Endothelial cell of umbilical vein (primary cell): Measurements from ENCODE around the gene TECRL. TPM values are rescaled to one million over a fixed set of nuclear protein-coding genes. Genes with fewer than 3 reads are reported as not detected.

Source experiments
- BruUV-seq: library from RNA; stranded (reverse); fragments of 400-500 nt; replicated peaks from 2 replicates; lab custom pipeline; 2021; lab: Mats Ljungman, UMichigan
- CTCF ChIA-PET: fragments of 300-600, 350-600 bp; sonication (Branson Sonifier 250); formaldehyde crosslinking; loops from one replicate; lab custom pipeline; 2021; ENCODE audit warnings: antibody characterized with exemption, inconsistent platforms; lab: Charles Lee
- POLR2A ChIA-PET: fragments of 300-600, 350-600 bp; sonication (Branson Sonifier 250); formaldehyde crosslinking; loops from one replicate; lab custom pipeline; 2021; ENCODE audit warnings: antibody characterized with exemption, inconsistent platforms; lab: Charles Lee
- DNase-seq: peaks from one replicate; pipeline ENCODE4 v3.0.0-alpha.2; 2011; ENCODE audit warnings: low read depth, low spot score
- FAIRE-seq: peaks from 2 replicates; lab custom pipeline; 2011; peaks lifted over from hg19 to GRCh38; lab: Jason Lieb, UNC
- H2AFZ ChIP-seq: 2 replicates; pipeline ENCODE4 v1.6.0; 2012; ENCODE audit warnings: low read depth, low read length, control low read depth, inconsistent platforms
- H3K27ac ChIP-seq: 2 replicates; pipeline ENCODE4 v1.5.1; 2011; ENCODE audit warnings: low read depth, mild to moderate bottlenecking, control low read depth, low read length, moderate library complexity; ENCODE audit not compliant: insufficient read depth
- H3K27me3 ChIP-seq, 2 experiments: 2 replicates each; pipeline versions ENCODE4 v1.6.0 to v1.6.1; 2011; ENCODE audit warnings: low read length in 2 of 2, mixed read lengths in 1 of 2; ENCODE audit not compliant: control insufficient read depth in 2 of 2, insufficient read depth in 2 of 2
- H3K36me3 ChIP-seq, 2 experiments: 2 replicates in 1 of 2; 3 replicates in 1 of 2; pipeline ENCODE4 v1.5.1; 2011; ENCODE audit warnings: low read length in 2 of 2, mild to moderate bottlenecking in 1 of 2, moderate library complexity in 1 of 2; ENCODE audit not compliant: control insufficient read depth in 2 of 2, insufficient read depth in 2 of 2; ENCODE audit errors: extremely low read depth in 1 of 2
- H3K4me1 ChIP-seq: 3 replicates; pipeline ENCODE4 v1.5.1; 2011; ENCODE audit warnings: mild to moderate bottlenecking, low read length; ENCODE audit not compliant: control insufficient read depth, insufficient read depth; ENCODE audit errors: extremely low read depth
- H3K4me2 ChIP-seq: 2 replicates; pipeline ENCODE4 v1.6.1; 2011; ENCODE audit warnings: low read length, control low read depth, mixed read lengths; ENCODE audit not compliant: insufficient read depth
- H3K4me3 ChIP-seq, 3 experiments: fragments of 200-600 bp in 1 of 3; sonication (generic), shearing (Covaris generic) in 1 of 3; replicated peaks in 1 of 3; 2 replicates each; pipeline ENCODE4 v1.5.1; 2011 to 2016; ENCODE audit warnings: control low read depth in 3 of 3, low read length in 3 of 3, mild to moderate bottlenecking in 2 of 3, inconsistent platforms in 1 of 3, low read depth in 1 of 3, moderate library complexity in 1 of 3; ENCODE audit not compliant: insufficient read depth in 1 of 3
- H3K79me2 ChIP-seq: 2 replicates; pipeline ENCODE4 v1.6.0; 2012; ENCODE audit warnings: low read length, inconsistent platforms; ENCODE audit not compliant: control insufficient read depth, insufficient read depth
- H3K9ac ChIP-seq: replicated peaks from 2 replicates; pipeline ENCODE3; 2011; ENCODE audit warnings: low read length, control low read depth; ENCODE audit not compliant: insufficient read depth; ENCODE audit errors: extremely low read depth
- H3K9me1 ChIP-seq: replicated peaks from 3 replicates; pipeline ENCODE4 v1.6.0; 2011; ENCODE audit warnings: mild to moderate bottlenecking, low read length; ENCODE audit not compliant: control insufficient read depth, insufficient read depth; ENCODE audit errors: extremely low read depth
- H3K9me3 ChIP-seq: replicated peaks from 2 replicates; pipeline ENCODE4 v1.5.1; 2012; ENCODE audit warnings: low read length, inconsistent platforms; ENCODE audit not compliant: control insufficient read depth, insufficient read depth
- H4K20me1 ChIP-seq: replicated peaks from 2 replicates; pipeline ENCODE3; 2011; ENCODE audit warnings: mild to moderate bottlenecking, low read length; ENCODE audit not compliant: control insufficient read depth, insufficient read depth; ENCODE audit errors: extremely low read depth
- EZH2 ChIP-seq: IDR thresholded peaks from 2 replicates; pipeline ENCODE4 v1.6.1; 2012; ENCODE audit warnings: borderline replicate concordance, low read depth, mild to moderate bottlenecking, moderate library complexity, low read length, inconsistent platforms; ENCODE audit not compliant: severe bottlenecking
- FOS ChIP-seq: IDR thresholded peaks from 2 replicates; pipeline ENCODE4 v1.6.1; 2011; ENCODE audit warnings: mild to moderate bottlenecking, low read length, moderate library complexity, borderline replicate concordance; ENCODE audit not compliant: insufficient read depth
- GATA2 ChIP-seq: IDR thresholded peaks from 2 replicates; pipeline ENCODE4 v1.7.0; 2011; ENCODE audit warnings: low read depth, mild to moderate bottlenecking, moderate library complexity, mixed read lengths, low read length; ENCODE audit not compliant: insufficient read length, insufficient read depth
- JUN ChIP-seq: IDR thresholded peaks from 2 replicates; pipeline ENCODE4 v1.6.1; 2011; ENCODE audit warnings: borderline replicate concordance, low read depth; ENCODE audit not compliant: insufficient read length, insufficient read depth
- MYC ChIP-seq: IDR thresholded peaks from one replicate; pipeline ENCODE4 v1.6.1; 2011; ENCODE audit warnings: mild to moderate bottlenecking, low read depth, low read length
- POLR2A ChIP-seq: IDR thresholded peaks from 2 replicates; pipeline ENCODE4 v1.6.1; 2012; ENCODE audit warnings: low read depth, mild to moderate bottlenecking, control low read depth, low read length
- POLR2AphosphoS5 ChIP-seq: IDR thresholded peaks from 2 replicates; pipeline ENCODE4 v1.6.1; 2012; ENCODE audit warnings: low read depth, mild to moderate bottlenecking, control low read depth, low read length, moderate library complexity; ENCODE audit not compliant: insufficient read depth
- dilution Hi-C: fragments of 300-500 bp; cut with MboI; formaldehyde crosslinking; loops from one replicate; pipeline ENCODE4 v1.15.0; 2019; ENCODE audit warnings: low sequenced_read_pairs; ENCODE audit not compliant: extremely low pct_ligation_motif_present
- intact Hi-C: fragments of 100-400 bp; cut with micrococcal nuclease; formaldehyde crosslinking; loops from one replicate; pipeline ENCODE4 v1.10.0; 2022
- polyA plus RNA-seq, 4 experiments: library from polyadenylated mRNA; depleted of rRNA in 3 of 4; stranded (reverse) in 3 of 4; unstranded in 1 of 4; fragments of >200 nt; gene quantifications; 2 replicates each; pipeline versions ENCODE4 v1.2.1 to v1.2.3, GENCODE V29; 2011 to 2012; ENCODE audit warnings: missing spikeins in 1 of 4
- total RNA-seq: library from RNA; stranded (reverse); gene quantifications from 2 replicates; pipeline ENCODE4 v1.2.3, GENCODE V29; 2021
- TF ChIP-seq, protein P1 (sequence below), 2 donors: IDR thresholded peaks; 1 replicate in 1 of 2; 2 replicates in 1 of 2; pipeline ENCODE4 v1.5.1; 2011; ENCODE audit warnings: low read length in 2 of 2, mild to moderate bottlenecking in 2 of 2, moderate library complexity in 2 of 2, control low read depth in 1 of 2, inconsistent platforms in 1 of 2, low read depth in 1 of 2; ENCODE audit not compliant: insufficient read depth in 1 of 2; ENCODE audit errors: extremely low read depth in 1 of 2
- TF ChIP-seq, protein P2 (sequence below): IDR thresholded peaks from 2 replicates; pipeline ENCODE4 v1.6.1; 2011; ENCODE audit not compliant: insufficient read depth, insufficient read length

Gene TECRL
- total and polyA plus RNA-seq, 2 donors (not counting 3 experiments of a cell fraction or from before 2014, with no cell fraction given): not detected

DNA sequence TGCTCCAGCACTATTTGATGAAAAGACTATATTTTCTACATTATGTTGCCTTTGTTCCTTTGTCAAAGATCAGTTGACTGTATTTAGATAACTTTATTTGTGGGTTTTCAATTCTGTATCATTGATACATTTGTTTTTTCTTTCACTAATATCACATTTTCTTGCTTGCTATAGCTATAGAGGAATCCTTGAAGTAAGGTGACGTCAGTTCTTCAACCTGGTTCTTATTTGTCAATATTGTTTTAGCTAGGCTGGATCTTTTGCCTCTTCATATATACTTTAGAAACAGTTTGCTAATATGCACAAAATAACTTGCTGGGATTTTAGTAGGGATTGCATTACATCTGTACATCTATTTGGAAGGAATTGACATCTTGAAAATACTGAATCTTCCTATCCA is 21.0 kb downstream of the TECRL start:
- FAIRE-seq: no peak

DNA sequence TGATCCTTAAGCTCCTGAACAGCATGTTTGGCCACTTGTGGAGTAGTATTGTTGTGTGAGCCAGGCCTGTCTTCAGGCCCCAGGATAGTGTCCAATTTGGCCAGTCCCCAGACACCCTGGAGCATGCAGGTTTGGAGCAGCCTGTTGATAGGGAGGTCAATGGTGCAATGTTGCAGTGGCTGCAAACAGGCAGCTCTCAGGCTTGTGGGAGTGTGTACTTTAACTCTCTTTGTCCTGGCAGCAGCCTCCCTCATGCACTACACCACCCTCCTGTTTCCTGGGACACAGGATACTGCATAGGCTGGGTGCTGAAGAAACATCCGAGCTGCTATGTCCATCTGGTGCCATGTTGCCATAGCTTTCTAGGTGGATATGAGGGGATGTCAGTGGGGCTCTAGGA is 24.0 kb downstream of the TECRL start:
- Histone ChIP-seq H3K27me3 (no peaks in the 10 kb centered on the region), H3K4me1 (no peaks in the 10 kb centered on the region), H3K9ac (no peak overlapping the region), H4K20me1 (no peaks in the 10 kb centered on the region), H3K4me3 (no peak overlapping the region), H3K79me2 (no peaks in the 10 kb centered on the region), H2AFZ (no peak overlapping the region), H3K9me1 (no peaks in the 10 kb centered on the region), H3K9me3 (no peaks in the 10 kb centered on the region), H3K36me3 (no peaks in the 10 kb centered on the region), H3K4me2 (no peak overlapping the region), H3K27ac (no peak overlapping the region)
- dilution Hi-C loops: no loop called here
- FAIRE-seq (no peak), DNase-seq (no peak)
- ChIA-PET POLR2A (no interaction called here), CTCF (no interaction called here)
- no TSS peak for BruUV-seq
- no peak for TF ChIP-seq EZH2
- TF ChIP-seq, protein P1, sequence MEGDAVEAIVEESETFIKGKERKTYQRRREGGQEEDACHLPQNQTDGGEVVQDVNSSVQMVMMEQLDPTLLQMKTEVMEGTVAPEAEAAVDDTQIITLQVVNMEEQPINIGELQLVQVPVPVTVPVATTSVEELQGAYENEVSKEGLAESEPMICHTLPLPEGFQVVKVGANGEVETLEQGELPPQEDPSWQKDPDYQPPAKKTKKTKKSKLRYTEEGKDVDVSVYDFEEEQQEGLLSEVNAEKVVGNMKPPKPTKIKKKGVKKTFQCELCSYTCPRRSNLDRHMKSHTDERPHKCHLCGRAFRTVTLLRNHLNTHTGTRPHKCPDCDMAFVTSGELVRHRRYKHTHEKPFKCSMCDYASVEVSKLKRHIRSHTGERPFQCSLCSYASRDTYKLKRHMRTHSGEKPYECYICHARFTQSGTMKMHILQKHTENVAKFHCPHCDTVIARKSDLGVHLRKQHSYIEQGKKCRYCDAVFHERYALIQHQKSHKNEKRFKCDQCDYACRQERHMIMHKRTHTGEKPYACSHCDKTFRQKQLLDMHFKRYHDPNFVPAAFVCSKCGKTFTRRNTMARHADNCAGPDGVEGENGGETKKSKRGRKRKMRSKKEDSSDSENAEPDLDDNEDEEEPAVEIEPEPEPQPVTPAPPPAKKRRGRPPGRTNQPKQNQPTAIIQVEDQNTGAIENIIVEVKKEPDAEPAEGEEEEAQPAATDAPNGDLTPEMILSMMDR (IDR thresholded peaks at IDR 0.05; ENCODE audit: extremely low read depth in 1 of 2, insufficient read depth in 1 of 2, low read depth in 1 of 2, low read length in 2 of 2): no peak
- no peak for TF ChIP-seq JUN
- TF ChIP-seq GATA2: no peak
- TF ChIP-seq, protein P2, sequence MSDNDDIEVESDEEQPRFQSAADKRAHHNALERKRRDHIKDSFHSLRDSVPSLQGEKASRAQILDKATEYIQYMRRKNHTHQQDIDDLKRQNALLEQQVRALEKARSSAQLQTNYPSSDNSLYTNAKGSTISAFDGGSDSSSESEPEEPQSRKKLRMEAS: no peak
- no peak for TF ChIP-seq MYC
- TF ChIP-seq POLR2AphosphoS5: no peak
- TF ChIP-seq FOS: no peak
- no peak for TF ChIP-seq POLR2A
- intact Hi-C loops: no loop called here

More for the DNA sequence above, 21.0 kb downstream of the TECRL start:
- Histone ChIP-seq H3K9me3 (no peaks in the 10 kb centered on the region), H3K27ac (no peak overlapping the region), H3K36me3 (no peaks in the 10 kb centered on the region), H3K9me1 (no peaks in the 10 kb centered on the region), H3K9ac (no peak overlapping the region), H2AFZ (no peak overlapping the region), H4K20me1 (no peaks in the 10 kb centered on the region), H3K4me1 (no peaks in the 10 kb centered on the region), H3K4me3 (no peak overlapping the region), H3K27me3 (no peaks in the 10 kb centered on the region), H3K79me2 (no peaks in the 10 kb centered on the region), H3K4me2 (no peak overlapping the region)
- intact Hi-C loops (no loop called here), dilution Hi-C loops (no loop called here)
- no TSS peak for BruUV-seq
- TF ChIP-seq GATA2: no peak
- TF ChIP-seq POLR2AphosphoS5: no peak
- POLR2A ChIA-PET: no interaction called here
- DNase-seq: no peak
- CTCF ChIA-PET: no interaction called here
